SH-SY5Y (cell line): ENCODE measurements around the gene SLC25A3.

ENCODE experiments used
- GATA2 ChIP-seq: IDR thresholded peaks from 2 replicates; pipeline ENCODE4 v1.6.1; 2011; ENCODE audit warnings: mild to moderate bottlenecking, low read depth, low read length
- GATA3 ChIP-seq: IDR thresholded peaks from 2 replicates; pipeline ENCODE4 v1.6.1; 2011; ENCODE audit warnings: low read depth, mild to moderate bottlenecking, low read length, moderate library complexity

The SLC25A3 gene

DNA sequence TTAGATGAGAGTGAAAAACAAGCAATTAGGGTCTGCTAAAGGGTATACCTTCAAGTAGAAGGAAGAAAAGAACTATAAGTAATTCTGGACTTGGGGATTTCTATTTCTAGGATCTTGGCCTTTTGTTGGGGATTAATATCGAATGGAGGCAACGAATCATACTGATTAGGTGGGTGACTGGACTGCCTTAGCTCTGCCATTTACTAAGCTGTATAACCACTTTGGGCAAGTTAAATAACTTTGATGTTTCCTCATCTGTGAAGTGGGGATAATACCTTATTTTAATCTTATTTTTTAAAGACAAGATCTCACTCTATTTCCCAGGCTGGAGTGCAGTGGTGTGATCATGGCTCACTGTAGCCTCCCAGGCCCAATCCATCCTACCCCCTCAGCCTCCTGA is 44.5 kb downstream of the SLC25A3 start:
- TF ChIP-seq GATA3: no peak
- no peak for TF ChIP-seq GATA2

DNA sequence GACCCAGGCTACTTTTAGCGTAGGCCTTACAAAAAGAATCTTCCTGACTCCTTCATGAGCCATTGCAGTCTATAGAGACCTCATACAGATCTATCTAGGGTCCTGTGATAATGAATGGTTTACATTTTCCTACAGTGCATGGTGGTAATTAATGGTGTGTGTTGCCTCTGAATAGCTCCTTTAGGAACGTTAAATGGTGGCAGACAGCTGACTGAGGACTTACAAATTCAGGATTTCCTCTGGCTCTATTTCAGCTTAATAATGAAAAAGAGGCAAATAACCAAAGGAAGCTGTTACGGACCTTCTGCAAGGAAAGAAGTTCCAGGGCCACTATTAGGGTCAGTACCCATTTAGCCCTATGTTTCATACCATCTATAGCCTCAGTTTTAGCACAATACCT is 46.0 kb downstream of the SLC25A3 start:
- TF ChIP-seq GATA3: no peak

DNA sequence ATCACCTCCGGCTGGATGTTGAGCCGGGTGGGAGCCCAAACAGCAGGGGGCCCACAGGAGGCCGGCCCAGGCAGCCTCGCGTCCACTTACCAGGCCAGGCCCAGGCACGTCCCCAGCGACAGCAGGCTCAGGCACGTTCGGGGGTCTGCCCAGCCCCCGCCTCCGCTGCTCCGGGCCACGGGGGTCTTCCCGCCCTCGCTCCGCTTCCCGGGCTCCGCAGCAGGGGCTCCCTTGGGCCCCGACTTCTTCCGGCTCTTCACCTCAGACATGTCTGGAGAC is 50.9 kb downstream of the SLC25A3 start:
- TF ChIP-seq GATA2 (no peak), GATA3 (no peak)

DNA sequence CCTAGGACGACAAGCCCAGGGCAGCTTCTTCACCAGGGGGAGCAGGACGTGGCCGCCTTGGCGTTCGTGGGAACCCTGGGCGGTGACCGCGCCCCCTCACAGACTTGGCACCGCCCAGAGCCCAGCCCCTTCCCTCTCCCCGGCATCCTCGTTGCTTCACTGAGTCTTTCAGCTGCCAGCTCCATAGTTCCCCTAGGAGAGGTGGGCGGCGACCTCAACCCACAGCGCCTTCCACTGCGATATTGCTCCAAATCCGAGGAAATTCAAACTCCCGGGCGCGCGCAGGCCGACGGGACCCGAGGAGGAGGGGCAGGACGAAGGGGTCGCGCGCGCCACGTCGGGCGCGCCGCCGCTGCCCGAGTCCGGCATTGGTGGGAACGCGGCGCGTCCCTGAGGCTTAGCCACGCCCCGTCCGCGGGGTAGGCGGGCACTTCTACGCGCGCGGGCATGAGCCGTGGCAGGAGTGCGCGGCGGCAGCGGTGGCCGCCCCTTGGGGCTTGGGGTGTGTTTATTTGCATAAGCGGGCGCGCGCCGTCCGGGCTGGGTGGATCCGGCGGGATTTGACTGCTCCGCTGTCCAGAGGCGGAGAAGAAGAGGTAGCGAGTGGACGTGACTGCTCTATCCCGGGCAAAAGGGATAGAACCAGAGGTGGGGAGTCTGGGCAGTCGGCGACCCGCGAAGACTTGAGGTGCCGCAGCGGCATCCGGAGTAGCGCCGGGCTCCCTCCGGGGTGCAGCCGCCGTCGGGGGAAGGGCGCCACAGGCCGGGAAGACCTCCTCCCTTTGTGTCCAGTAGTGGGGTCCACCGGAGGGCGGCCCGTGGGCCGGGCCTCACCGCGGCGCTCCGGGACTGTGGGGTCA is 51.5 kb downstream of the SLC25A3 start, which contains the start of the genes APAF1 and IKBIP:
TSS of gene APAF1 (plus strand) at position 579 of the 860 bp plus-strand sequence. CDS start 3,070 bp downstream, outside the sequence.
TSS of gene IKBIP (minus strand) at position 77 of the 860 bp plus-strand sequence. CDS start 87 bp downstream, outside the sequence.
- TF ChIP-seq GATA2 (no peak), GATA3 (no peak)

DNA sequence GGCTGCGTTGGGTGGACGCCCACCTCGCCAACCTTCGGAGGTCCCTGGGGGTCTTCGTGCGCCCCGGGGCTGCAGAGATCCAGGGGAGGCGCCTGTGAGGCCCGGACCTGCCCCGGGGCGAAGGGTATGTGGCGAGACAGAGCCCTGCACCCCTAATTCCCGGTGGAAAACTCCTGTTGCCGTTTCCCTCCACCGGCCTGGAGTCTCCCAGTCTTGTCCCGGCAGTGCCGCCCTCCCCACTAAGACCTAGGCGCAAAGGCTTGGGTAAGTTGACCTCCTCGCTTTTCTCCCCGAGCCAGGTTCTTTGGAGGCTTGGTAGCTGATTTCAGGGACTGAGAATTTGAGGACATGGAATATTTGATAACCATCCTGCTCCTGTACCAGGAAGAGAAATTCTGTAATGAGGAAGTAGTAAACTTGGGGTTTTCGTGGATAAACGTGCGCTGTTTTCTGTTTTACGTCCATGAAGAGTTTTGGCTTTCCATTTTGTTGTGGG is 52.1 kb downstream of the SLC25A3 start:
- TF ChIP-seq GATA3 (no peak), GATA2 (no peak)

DNA sequence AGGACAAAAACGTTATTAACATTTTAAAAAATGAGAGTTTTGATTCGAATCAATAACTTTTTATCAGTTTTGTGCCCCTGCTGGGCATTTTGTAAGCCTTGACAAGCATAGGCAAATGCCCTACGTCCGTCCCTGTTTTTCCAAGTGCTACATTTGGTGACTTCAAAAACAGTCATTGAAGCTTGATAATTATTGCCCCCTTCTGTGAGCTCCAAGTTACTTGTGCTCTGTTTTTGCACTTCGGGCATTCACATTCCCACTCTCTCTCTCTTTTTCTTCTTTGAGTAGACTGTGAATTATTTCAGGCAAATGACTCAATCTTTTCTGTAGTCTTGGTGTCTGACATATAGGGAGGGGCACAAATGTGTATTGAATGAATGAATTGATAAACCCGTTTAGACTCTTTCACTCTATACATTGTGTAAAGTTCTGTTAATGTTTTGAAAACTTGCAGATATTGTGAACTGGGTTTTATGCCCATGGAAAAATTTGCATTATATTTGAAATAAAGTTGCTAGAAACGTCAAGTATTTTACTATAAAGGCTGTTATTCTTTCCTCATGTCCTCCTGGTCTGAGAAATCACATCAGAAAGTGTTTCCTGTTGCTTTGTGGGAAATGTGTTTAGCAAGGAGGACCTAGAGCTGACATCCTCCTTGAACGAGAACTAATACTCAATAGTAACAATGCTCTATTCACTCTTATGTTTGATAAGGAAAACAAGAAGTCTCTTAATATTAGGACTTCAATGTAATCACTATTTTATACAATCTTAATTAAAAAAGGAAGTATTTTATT is 53.0 kb downstream of the SLC25A3 start:
- TF ChIP-seq GATA3 (no peak), GATA2 (no peak)

DNA sequence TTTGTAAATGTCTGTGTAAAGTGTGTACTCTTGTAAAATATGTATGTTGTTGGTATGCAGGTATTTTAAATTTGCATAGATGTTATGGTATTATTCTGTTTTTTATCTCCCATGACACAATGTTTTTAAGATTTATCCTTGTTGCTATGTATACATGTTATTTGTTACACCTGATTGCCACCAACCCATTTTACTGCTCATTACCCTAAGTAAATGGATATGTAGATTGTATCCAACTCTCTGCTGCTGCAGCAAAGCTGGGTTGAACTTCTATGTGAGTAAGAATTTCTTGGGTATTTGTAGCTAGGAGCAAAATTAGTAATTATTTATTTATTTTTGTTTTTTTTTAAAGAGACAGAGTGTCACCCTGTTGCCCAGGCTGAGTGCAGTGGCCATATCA is 57.8 kb downstream of the SLC25A3 start:
- TF ChIP-seq GATA3 (no peak), GATA2 (no peak)

DNA sequence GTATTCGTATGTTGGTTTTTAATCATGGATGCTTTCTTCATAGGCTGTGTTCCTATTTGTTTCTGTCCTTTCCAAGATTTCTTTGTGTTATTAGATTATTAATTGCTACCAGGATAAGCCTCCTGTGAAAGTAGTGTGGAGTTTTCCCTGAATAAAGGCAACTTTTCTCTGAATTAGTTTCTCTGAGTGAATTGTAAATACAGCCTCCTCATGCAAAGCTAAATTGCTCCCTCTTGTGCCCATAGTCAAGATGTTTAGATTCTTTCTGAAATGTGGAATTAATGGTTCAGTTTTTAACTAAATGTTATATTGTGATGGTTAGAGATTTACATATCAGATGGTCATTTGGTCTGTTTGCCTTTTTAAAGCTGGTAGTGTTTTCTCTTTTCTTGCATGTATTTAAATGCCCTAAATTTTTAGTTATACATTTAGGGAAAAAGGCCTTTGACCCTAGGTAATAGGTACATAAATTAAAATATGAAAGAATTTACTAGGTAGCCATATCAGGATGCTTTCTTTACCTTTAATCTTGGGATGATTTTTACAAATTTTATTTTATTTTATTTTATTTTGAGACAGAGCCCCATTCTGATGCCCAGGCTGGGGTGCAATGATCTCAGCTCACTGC is 60.5 kb downstream of the SLC25A3 start:
- TF ChIP-seq GATA2: no peak
- no peak for TF ChIP-seq GATA3
